K562 (cell line): ENCODE measurements around the gene ZNF768. TPM values are rescaled to one million over a fixed set of nuclear protein-coding genes. Genes with fewer than 3 reads are reported as not detected.

Source experiments
- CC2D1A ChIP-seq: fragments of 450-650 bp; IDR thresholded peaks from 2 replicates; pipeline ENCODE4 v1.6.1; 2017; ENCODE audit warnings: mild to moderate bottlenecking
- HCFC1 ChIP-seq: IDR thresholded peaks from 2 replicates; pipeline ENCODE4 v1.6.1; 2012; ENCODE audit warnings: low read depth, low read length, improper control_type of control experiment
- NR2C1 ChIP-seq, 2 experiments: fragments of 450-650 bp; IDR thresholded peaks; 2 replicates each; pipeline ENCODE4 v1.6.1; 2017; ENCODE audit warnings: mild to moderate bottlenecking in 2 of 2, antibody characterized with exemption in 1 of 2, inconsistent platforms in 1 of 2, missing compliant biosample characterization in 1 of 2, missing genetic modification characterization in 1 of 2
- POLR2AphosphoS5 ChIP-seq: IDR thresholded peaks from 2 replicates; pipeline ENCODE4 v1.6.1; 2011; ENCODE audit warnings: mild to moderate bottlenecking, low read depth, low read length, moderate library complexity; ENCODE audit not compliant: control insufficient read depth, insufficient read depth
- PYGO2 ChIP-seq: fragments of 450-650 bp; IDR thresholded peaks from 2 replicates; pipeline ENCODE4 v1.6.1; 2016; ENCODE audit warnings: mild to moderate bottlenecking, missing genetic modification characterization, moderate library complexity, missing compliant biosample characterization
- RAD21 ChIP-seq, 2 experiments: fragments of 250-450 bp in 1 of 2; fragments of 450-650 bp in 1 of 2; sonication (Bioruptor Pico) in 1 of 2; formaldehyde crosslinking in 1 of 2; IDR thresholded peaks in 1 of 2; conservative IDR thresholded peaks in 1 of 2; 2 replicates each; pipeline versions ENCODE4 v1.4.0 to v1.8.0; 2020 to 2022; ENCODE audit warnings: mild to moderate bottlenecking in 2 of 2, moderate library complexity in 1 of 2
- RB1 ChIP-seq: fragments of 450-650 bp; IDR thresholded peaks from 2 replicates; pipeline ENCODE4 v1.6.1; 2017; ENCODE audit warnings: low read depth, mild to moderate bottlenecking
- SMAD4 ChIP-seq: fragments of 250-450 bp; sonication (Bioruptor Pico); conservative IDR thresholded peaks from 2 replicates; pipeline ENCODE4 v1.8.0; 2021; ENCODE audit warnings: inconsistent platforms, mild to moderate bottlenecking, moderate library complexity
- polyA plus RNA-seq, 8 experiments: library from polyadenylated mRNA; depleted of rRNA in 4 of 8; stranded (reverse) in 5 of 8; unstranded in 3 of 8; fragments of >200 nt; fragmentation: Nextera tagmentation in 2 of 8; fragmentation: Illumina TruSeq in 1 of 8; extraction: Ambion mirVana in 2 of 8; extraction: Trizol in 1 of 8; gene quantifications; 2 replicates each; pipeline versions ENCODE4 v1.2.1 to v1.2.3, GENCODE V29; 2011 to 2014; ENCODE audit warnings: inconsistent platforms in 1 of 8, missing spikeins in 1 of 8
- total RNA-seq, 7 experiments: library from RNA; depleted of rRNA in 6 of 7; stranded (reverse); fragments of >200 nt in 6 of 7; fragmentation: Illumina TruSeq in 2 of 7; extraction: Trizol in 2 of 7; gene quantifications; 2 replicates each; pipeline versions ENCODE4 v1.2.1 to v1.2.3, GENCODE V29; 2011 to 2021; ENCODE audit warnings: low replicate concordance in 1 of 7
- TF ChIP-seq, protein P1 (sequence below): fragments of 450-650 bp; IDR thresholded peaks from 2 replicates; pipeline ENCODE4 v1.6.1; 2016; ENCODE audit warnings: mild to moderate bottlenecking, moderate library complexity
- TF ChIP-seq, protein P2 (sequence below): fragments of 450-650 bp; formaldehyde crosslinking; IDR thresholded peaks from 2 replicates; pipeline ENCODE4 v1.4.0; 2020; ENCODE audit warnings: mild to moderate bottlenecking, mixed read lengths
- TF ChIP-seq, protein P3 (sequence below): fragments of 200-800 bp; sonication (Bioruptor generic); IDR thresholded peaks from 2 replicates; pipeline ENCODE4 v1.6.1; 2017; ENCODE audit warnings: missing genetic modification characterization, missing compliant biosample characterization

The ZNF768 gene
- total and polyA plus RNA-seq, 9 of the 15 experiments (the other 6 are each of a cell fraction or from before 2014, with no cell fraction given), result 0.13 to 50.7 (median 26.9) TPM

DNA sequence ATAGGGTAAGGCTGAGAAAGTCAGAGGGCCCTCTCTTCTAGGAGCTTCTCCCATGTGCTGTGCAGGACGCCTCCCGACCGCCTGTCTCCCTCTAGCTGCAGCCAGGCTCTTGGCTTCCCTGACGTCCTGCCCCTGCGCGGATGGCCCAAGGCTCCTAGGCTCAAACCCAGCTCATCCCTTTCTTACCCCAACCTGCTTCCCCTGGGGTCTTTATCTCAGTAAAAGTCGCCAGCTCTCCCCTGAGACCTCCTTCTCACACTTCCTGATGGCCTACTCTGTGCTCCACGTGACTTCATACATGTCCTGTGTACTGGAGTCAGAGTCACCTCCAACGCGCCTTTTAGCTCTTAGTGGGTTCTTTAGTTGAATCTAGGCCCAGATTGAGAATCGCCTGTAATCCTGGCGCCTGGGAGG is 9.4 kb upstream of the ZNF768 start (continued):
- TF ChIP-seq, protein P1, sequence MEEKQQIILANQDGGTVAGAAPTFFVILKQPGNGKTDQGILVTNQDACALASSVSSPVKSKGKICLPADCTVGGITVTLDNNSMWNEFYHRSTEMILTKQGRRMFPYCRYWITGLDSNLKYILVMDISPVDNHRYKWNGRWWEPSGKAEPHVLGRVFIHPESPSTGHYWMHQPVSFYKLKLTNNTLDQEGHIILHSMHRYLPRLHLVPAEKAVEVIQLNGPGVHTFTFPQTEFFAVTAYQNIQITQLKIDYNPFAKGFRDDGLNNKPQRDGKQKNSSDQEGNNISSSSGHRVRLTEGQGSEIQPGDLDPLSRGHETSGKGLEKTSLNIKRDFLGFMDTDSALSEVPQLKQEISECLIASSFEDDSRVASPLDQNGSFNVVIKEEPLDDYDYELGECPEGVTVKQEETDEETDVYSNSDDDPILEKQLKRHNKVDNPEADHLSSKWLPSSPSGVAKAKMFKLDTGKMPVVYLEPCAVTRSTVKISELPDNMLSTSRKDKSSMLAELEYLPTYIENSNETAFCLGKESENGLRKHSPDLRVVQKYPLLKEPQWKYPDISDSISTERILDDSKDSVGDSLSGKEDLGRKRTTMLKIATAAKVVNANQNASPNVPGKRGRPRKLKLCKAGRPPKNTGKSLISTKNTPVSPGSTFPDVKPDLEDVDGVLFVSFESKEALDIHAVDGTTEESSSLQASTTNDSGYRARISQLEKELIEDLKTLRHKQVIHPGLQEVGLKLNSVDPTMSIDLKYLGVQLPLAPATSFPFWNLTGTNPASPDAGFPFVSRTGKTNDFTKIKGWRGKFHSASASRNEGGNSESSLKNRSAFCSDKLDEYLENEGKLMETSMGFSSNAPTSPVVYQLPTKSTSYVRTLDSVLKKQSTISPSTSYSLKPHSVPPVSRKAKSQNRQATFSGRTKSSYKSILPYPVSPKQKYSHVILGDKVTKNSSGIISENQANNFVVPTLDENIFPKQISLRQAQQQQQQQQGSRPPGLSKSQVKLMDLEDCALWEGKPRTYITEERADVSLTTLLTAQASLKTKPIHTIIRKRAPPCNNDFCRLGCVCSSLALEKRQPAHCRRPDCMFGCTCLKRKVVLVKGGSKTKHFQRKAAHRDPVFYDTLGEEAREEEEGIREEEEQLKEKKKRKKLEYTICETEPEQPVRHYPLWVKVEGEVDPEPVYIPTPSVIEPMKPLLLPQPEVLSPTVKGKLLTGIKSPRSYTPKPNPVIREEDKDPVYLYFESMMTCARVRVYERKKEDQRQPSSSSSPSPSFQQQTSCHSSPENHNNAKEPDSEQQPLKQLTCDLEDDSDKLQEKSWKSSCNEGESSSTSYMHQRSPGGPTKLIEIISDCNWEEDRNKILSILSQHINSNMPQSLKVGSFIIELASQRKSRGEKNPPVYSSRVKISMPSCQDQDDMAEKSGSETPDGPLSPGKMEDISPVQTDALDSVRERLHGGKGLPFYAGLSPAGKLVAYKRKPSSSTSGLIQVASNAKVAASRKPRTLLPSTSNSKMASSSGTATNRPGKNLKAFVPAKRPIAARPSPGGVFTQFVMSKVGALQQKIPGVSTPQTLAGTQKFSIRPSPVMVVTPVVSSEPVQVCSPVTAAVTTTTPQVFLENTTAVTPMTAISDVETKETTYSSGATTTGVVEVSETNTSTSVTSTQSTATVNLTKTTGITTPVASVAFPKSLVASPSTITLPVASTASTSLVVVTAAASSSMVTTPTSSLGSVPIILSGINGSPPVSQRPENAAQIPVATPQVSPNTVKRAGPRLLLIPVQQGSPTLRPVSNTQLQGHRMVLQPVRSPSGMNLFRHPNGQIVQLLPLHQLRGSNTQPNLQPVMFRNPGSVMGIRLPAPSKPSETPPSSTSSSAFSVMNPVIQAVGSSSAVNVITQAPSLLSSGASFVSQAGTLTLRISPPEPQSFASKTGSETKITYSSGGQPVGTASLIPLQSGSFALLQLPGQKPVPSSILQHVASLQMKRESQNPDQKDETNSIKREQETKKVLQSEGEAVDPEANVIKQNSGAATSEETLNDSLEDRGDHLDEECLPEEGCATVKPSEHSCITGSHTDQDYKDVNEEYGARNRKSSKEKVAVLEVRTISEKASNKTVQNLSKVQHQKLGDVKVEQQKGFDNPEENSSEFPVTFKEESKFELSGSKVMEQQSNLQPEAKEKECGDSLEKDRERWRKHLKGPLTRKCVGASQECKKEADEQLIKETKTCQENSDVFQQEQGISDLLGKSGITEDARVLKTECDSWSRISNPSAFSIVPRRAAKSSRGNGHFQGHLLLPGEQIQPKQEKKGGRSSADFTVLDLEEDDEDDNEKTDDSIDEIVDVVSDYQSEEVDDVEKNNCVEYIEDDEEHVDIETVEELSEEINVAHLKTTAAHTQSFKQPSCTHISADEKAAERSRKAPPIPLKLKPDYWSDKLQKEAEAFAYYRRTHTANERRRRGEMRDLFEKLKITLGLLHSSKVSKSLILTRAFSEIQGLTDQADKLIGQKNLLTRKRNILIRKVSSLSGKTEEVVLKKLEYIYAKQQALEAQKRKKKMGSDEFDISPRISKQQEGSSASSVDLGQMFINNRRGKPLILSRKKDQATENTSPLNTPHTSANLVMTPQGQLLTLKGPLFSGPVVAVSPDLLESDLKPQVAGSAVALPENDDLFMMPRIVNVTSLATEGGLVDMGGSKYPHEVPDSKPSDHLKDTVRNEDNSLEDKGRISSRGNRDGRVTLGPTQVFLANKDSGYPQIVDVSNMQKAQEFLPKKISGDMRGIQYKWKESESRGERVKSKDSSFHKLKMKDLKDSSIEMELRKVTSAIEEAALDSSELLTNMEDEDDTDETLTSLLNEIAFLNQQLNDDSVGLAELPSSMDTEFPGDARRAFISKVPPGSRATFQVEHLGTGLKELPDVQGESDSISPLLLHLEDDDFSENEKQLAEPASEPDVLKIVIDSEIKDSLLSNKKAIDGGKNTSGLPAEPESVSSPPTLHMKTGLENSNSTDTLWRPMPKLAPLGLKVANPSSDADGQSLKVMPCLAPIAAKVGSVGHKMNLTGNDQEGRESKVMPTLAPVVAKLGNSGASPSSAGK, result peak; percentile 83; the same call in 1 of the 2 replicates
- 0 out of 2 replicates have a peak, but pooled peaks have one; percentile 20 for TF ChIP-seq SMAD4 (CRISPR knock-in tag)
- TF ChIP-seq RAD21 (CRISPR knock-in tag; conservative IDR thresholded peaks at IDR 0.05 in 1 of 2, IDR thresholded peaks at IDR 0.05 in 1 of 2), result peak; percentile 64 to 74
- TF ChIP-seq NR2C1 (IDR thresholded peaks at IDR 0.05), result no peak
- TF ChIP-seq NR2C1 (tag; IDR thresholded peaks at IDR 0.05), result peak; percentile 41; the same call in 1 of the 2 replicates
- TF ChIP-seq, protein P2, sequence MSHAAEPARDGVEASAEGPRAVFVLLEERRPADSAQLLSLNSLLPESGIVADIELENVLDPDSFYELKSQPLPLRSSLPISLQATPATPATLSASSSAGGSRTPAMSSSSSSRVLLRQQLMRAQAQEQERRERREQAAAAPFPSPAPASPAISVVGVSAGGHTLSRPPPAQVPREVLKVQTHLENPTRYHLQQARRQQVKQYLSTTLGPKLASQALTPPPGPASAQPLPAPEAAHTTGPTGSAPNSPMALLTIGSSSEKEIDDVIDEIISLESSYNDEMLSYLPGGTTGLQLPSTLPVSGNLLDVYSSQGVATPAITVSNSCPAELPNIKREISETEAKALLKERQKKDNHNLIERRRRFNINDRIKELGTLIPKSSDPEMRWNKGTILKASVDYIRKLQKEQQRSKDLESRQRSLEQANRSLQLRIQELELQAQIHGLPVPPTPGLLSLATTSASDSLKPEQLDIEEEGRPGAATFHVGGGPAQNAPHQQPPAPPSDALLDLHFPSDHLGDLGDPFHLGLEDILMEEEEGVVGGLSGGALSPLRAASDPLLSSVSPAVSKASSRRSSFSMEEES (CRISPR knock-in tag), result peak; percentile 40; the same call in 1 of the 2 replicates
- TF ChIP-seq, protein P3, sequence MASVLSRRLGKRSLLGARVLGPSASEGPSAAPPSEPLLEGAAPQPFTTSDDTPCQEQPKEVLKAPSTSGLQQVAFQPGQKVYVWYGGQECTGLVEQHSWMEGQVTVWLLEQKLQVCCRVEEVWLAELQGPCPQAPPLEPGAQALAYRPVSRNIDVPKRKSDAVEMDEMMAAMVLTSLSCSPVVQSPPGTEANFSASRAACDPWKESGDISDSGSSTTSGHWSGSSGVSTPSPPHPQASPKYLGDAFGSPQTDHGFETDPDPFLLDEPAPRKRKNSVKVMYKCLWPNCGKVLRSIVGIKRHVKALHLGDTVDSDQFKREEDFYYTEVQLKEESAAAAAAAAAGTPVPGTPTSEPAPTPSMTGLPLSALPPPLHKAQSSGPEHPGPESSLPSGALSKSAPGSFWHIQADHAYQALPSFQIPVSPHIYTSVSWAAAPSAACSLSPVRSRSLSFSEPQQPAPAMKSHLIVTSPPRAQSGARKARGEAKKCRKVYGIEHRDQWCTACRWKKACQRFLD (CRISPR knock-in tag), result 0 out of 2 replicates have a peak, but pooled peaks have one; percentile 18
- 0 out of 2 replicates have a peak, but pooled peaks have one; percentile 45 for TF ChIP-seq POLR2AphosphoS5
- peak; percentile 73 for TF ChIP-seq CC2D1A
- TF ChIP-seq RB1, result peak; percentile 63
- TF ChIP-seq HCFC1, result peak; percentile 51
- no peak for TF ChIP-seq PYGO2
